Natural killer cell (primary cell): Measurements from ENCODE around the gene PPP1R15B. TPM values are rescaled to one million over a fixed set of nuclear protein-coding genes. Genes with fewer than 3 reads are reported as not detected.
A peak's percentile ranks its signal among the peaks of the same experiment; 100 is the strongest.

Source experiments
- ATAC-seq, 3 donors: fragments of 150-1000 bp in 2 of 3; fragments of 200-7000 bp in 1 of 3; cut with Tn5 transposase; 1 replicate in 1 of 3; 2 replicates in 2 of 3; pipeline ENCODE4 v1.10.0; 2021; ENCODE audit warnings: mild to moderate bottlenecking in 2 of 3, moderate library complexity in 2 of 3
- DNase-seq, 2 donors: peaks; one replicate each; pipeline versions ENCODE4 v3.0.0 to v3.0.0-alpha.2; 2013 to 2021; ENCODE audit warnings: mixed read lengths in 1 of 2
- H3K27ac ChIP-seq: one replicate; pipeline ENCODE4 v1.5.1; 2013; ENCODE audit warnings: mild to moderate bottlenecking, low read length
- H3K27me3 ChIP-seq: one replicate; pipeline ENCODE4 v1.6.1; 2013; ENCODE audit warnings: low read length; ENCODE audit not compliant: control insufficient read depth, insufficient read depth
- H3K36me3 ChIP-seq: one replicate; pipeline ENCODE4 v1.6.1; 2013; ENCODE audit warnings: low read length; ENCODE audit not compliant: control insufficient read depth, insufficient read depth
- H3K4me1 ChIP-seq: one replicate; pipeline ENCODE4 v1.6.1; 2013; ENCODE audit warnings: low read length; ENCODE audit not compliant: control insufficient read depth, insufficient read depth
- H3K4me3 ChIP-seq: one replicate; pipeline ENCODE4 v1.5.1; 2013; ENCODE audit warnings: low read length
- H3K9me3 ChIP-seq: one replicate; pipeline ENCODE4 v1.6.1; 2013; ENCODE audit warnings: low read length; ENCODE audit not compliant: control insufficient read depth, insufficient read depth
- H3K27ac Mint-ChIP-seq, 2 donors: one replicate each; pipeline ENCODE4 v1.8.0; 2022; ENCODE audit warnings: mild to moderate bottlenecking in 2 of 2, mixed read lengths in 2 of 2, moderate library complexity in 1 of 2
- H3K27me3 Mint-ChIP-seq, 2 donors: one replicate each; pipeline ENCODE4 v1.8.0; 2022; ENCODE audit warnings: low read depth in 2 of 2, mixed read lengths in 2 of 2
- H3K36me3 Mint-ChIP-seq: one replicate; pipeline ENCODE4 v1.8.0; 2022; ENCODE audit warnings: mixed read lengths
- H3K4me1 Mint-ChIP-seq, 2 donors: one replicate each; pipeline ENCODE4 v1.8.0; 2022; ENCODE audit warnings: mixed read lengths in 2 of 2
- H3K4me3 Mint-ChIP-seq: one replicate; pipeline ENCODE4 v1.8.0; 2022; ENCODE audit warnings: mild to moderate bottlenecking, moderate library complexity, mixed read lengths
- H3K9me3 Mint-ChIP-seq, 2 donors: one replicate each; pipeline ENCODE4 v1.8.0; 2022; ENCODE audit warnings: mixed read lengths in 2 of 2
- WGBS: methylation state at CpG from one replicate; pipeline ENCODE4 v1.1.7; 2013; ENCODE audit warnings: missing lambda C conversion rate; ENCODE audit not compliant: insufficient coverage; 5-methylcytosine and 5-hydroxymethylcytosine counted together
- intact Hi-C: fragments of 100-400 bp; cut with micrococcal nuclease; formaldehyde crosslinking; loops from one replicate; pipeline ENCODE4 v1.14.2; 2022
- total RNA-seq, 4 donors: library from RNA; stranded (reverse); fragments of 120-200 nt in 1 of 4; gene quantifications; one replicate each; pipeline versions ENCODE4 v1.2.3 to v1.2.4, GENCODE V29; 2013 to 2022
- TF ChIP-seq, protein P1 (sequence below): fragments of 200-600 bp; IDR thresholded peaks from one replicate; pipeline ENCODE4 v1.8.0; 2022; ENCODE audit warnings: antibody characterized with exemption

The PPP1R15B gene
- total RNA-seq, 3 donors from 2014 or later (not counting 1 experiment from before 2014, with no cell fraction given), result 174 to 236 (median 222) TPM

- Histone ChIP-seq H3K36me3 (peaks cover 28% of the 10 kb centered on the region), H3K4me1 (peaks cover 40% of the 10 kb centered on the region), H3K4me3 (no peak overlapping the region), H3K27me3 (no peaks in the 10 kb centered on the region), H3K27ac (no peak overlapping the region), H3K9me3 (no peaks in the 10 kb centered on the region)
- H3K27me3 Mint-ChIP-seq, result no peaks in the 10 kb centered on the region
- DNase-seq, result no peak
- WGBS, result 95% methylated on average over 5 of the region's 5 CpGs
- intact Hi-C loops, result no loop called here
- H3K27ac Mint-ChIP-seq, result peak overlapping the region in 1 of 2 donors; percentile 12
- no peaks in the 10 kb centered on the region for H3K36me3 Mint-ChIP-seq
- H3K4me3 Mint-ChIP-seq, result no peak overlapping the region
- ATAC-seq, result no peak
- TF ChIP-seq, protein P1, sequence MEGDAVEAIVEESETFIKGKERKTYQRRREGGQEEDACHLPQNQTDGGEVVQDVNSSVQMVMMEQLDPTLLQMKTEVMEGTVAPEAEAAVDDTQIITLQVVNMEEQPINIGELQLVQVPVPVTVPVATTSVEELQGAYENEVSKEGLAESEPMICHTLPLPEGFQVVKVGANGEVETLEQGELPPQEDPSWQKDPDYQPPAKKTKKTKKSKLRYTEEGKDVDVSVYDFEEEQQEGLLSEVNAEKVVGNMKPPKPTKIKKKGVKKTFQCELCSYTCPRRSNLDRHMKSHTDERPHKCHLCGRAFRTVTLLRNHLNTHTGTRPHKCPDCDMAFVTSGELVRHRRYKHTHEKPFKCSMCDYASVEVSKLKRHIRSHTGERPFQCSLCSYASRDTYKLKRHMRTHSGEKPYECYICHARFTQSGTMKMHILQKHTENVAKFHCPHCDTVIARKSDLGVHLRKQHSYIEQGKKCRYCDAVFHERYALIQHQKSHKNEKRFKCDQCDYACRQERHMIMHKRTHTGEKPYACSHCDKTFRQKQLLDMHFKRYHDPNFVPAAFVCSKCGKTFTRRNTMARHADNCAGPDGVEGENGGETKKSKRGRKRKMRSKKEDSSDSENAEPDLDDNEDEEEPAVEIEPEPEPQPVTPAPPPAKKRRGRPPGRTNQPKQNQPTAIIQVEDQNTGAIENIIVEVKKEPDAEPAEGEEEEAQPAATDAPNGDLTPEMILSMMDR, result no peak
- H3K4me1 Mint-ChIP-seq, result peaks cover 25 to 30% of the 10 kb centered on the region in 2 donors
- no peaks in the 10 kb centered on the region for H3K9me3 Mint-ChIP-seq
Measured at GRCh38 chr1:204457666-204458065, 46.0 kb upstream of the PPP1R15B start.

GRCh38 chr1:204456826-204457442 is 45.3 kb upstream of the PPP1R15B start:
- no peaks in the 10 kb centered on the region for H3K9me3 Mint-ChIP-seq
- Histone ChIP-seq H3K4me1 (peaks cover 38% of the 10 kb centered on the region), H3K27ac (no peak overlapping the region), H3K9me3 (no peaks in the 10 kb centered on the region), H3K27me3 (no peaks in the 10 kb centered on the region), H3K4me3 (no peak overlapping the region), H3K36me3 (peaks cover 28% of the 10 kb centered on the region)
- intact Hi-C loops, result no loop called here
- H3K4me3 Mint-ChIP-seq, result no peak overlapping the region
- H3K4me1 Mint-ChIP-seq, result peaks cover 20 to 26% of the 10 kb centered on the region in 2 donors
- no peak overlapping the region for H3K27ac Mint-ChIP-seq
- no peaks in the 10 kb centered on the region for H3K27me3 Mint-ChIP-seq
- no peak for ATAC-seq
- WGBS, result 84% methylated on average over 10 of the region's 11 CpGs
- TF ChIP-seq, protein P1, result no peak
- H3K36me3 Mint-ChIP-seq, result no peaks in the 10 kb centered on the region
- DNase-seq, result no peak

- Mint-ChIP-seq H3K9me3 (no peaks in the 10 kb centered on the region), H3K4me3 (no peak overlapping the region), H3K36me3 (no peaks in the 10 kb centered on the region), H3K4me1 (peaks cover 10 to 15% of the 10 kb centered on the region in 2 donors), H3K27ac (no peak overlapping the region), H3K27me3 (no peaks in the 10 kb centered on the region)
- TF ChIP-seq, protein P1, result no peak
- WGBS, result 96% methylated on average over 9 of the region's 9 CpGs
- no peak for DNase-seq
- no peak overlapping the region for H3K4me3 ChIP-seq
- H3K27me3 ChIP-seq, result no peaks in the 10 kb centered on the region
- no peaks in the 10 kb centered on the region for H3K9me3 ChIP-seq
- H3K27ac ChIP-seq, result no peak overlapping the region
- no peak for ATAC-seq
- peaks cover 27% of the 10 kb centered on the region for H3K36me3 ChIP-seq
- H3K4me1 ChIP-seq, result peaks cover 27% of the 10 kb centered on the region
- intact Hi-C loops, result no loop called here
Measured at GRCh38 chr1:204455831-204456145, 44.2 kb upstream of the PPP1R15B start.
